Measurements from ENCODE around the gene PDE8A. TPM values are rescaled to one million over a fixed set of nuclear protein-coding genes. Genes with fewer than 3 reads are reported as not detected.

Gene PDE8A
- total and polyA plus RNA-seq, 2 of the 13 experiments (the other 11 are each of a cell fraction or from before 2014, with no cell fraction given) = 26.3 to 48.5 TPM

- TF ChIP-seq HHEX (CRISPR knock-in tag; IDR thresholded peaks at IDR 0.05) (no peak), ZNF766 (CRISPR knock-in tag; IDR thresholded peaks at IDR 0.05; ENCODE audit: borderline replicate concordance) (0 out of 2 replicates have a peak, but pooled peaks have one; percentile 28), FOXK2 (IDR thresholded peaks at IDR 0.05) (no peak), ZNF407 (CRISPR knock-in tag; IDR thresholded peaks at IDR 0.05; ENCODE audit: not compliant biosample characterization) (no peak), MEF2D (CRISPR knock-in tag; IDR thresholded peaks at IDR 0.05) (no peak), XRCC5 (optimal IDR thresholded peaks at IDR 0.05; ENCODE audit: low read length) (peak; percentile 85), SOX13 (IDR thresholded peaks at IDR 0.05) (no peak), SOX13 (CRISPR knock-in tag; conservative IDR thresholded peaks at IDR 0.05 in 1 of 2, IDR thresholded peaks at IDR 0.05 in 1 of 2) (peak in 1 of 2 experiments; percentile 62; a peak in 2 of 4 replicates), RFX5 (IDR thresholded peaks at IDR 0.05; ENCODE audit: low read depth, low read length) (no peak), ISL2 (CRISPR knock-in tag; IDR thresholded peaks at IDR 0.05) (peak; percentile 83; the same call in 1 of the 2 replicates), RFX3 (CRISPR knock-in tag; IDR thresholded peaks at IDR 0.05) (no peak), ZNF510 (CRISPR knock-in tag; IDR thresholded peaks at IDR 0.05; ENCODE audit: low read depth) (no peak), FOSL2 (CRISPR knock-in tag; IDR thresholded peaks at IDR 0.05) (peak; percentile 67)
- TF ChIP-seq, protein P1, sequence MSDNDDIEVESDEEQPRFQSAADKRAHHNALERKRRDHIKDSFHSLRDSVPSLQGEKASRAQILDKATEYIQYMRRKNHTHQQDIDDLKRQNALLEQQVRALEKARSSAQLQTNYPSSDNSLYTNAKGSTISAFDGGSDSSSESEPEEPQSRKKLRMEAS (IDR thresholded peaks at IDR 0.05) = peak; percentile 79
- TF ChIP-seq, protein P2, sequence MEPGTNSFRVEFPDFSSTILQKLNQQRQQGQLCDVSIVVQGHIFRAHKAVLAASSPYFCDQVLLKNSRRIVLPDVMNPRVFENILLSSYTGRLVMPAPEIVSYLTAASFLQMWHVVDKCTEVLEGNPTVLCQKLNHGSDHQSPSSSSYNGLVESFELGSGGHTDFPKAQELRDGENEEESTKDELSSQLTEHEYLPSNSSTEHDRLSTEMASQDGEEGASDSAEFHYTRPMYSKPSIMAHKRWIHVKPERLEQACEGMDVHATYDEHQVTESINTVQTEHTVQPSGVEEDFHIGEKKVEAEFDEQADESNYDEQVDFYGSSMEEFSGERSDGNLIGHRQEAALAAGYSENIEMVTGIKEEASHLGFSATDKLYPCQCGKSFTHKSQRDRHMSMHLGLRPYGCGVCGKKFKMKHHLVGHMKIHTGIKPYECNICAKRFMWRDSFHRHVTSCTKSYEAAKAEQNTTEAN (CRISPR knock-in tag; conservative IDR thresholded peaks at IDR 0.05) = 0 out of 2 replicates have a peak, but pooled peaks have one; percentile 24
- TF ChIP-seq, protein P3, sequence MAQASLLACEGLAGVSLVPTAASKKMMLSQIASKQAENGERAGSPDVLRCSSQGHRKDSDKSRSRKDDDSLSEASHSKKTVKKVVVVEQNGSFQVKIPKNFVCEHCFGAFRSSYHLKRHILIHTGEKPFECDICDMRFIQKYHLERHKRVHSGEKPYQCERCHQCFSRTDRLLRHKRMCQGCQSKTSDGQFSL (CRISPR knock-in tag; IDR thresholded peaks at IDR 0.05) = 0 out of 2 replicates have a peak, but pooled peaks have one; percentile 29
- TF ChIP-seq, protein P4, sequence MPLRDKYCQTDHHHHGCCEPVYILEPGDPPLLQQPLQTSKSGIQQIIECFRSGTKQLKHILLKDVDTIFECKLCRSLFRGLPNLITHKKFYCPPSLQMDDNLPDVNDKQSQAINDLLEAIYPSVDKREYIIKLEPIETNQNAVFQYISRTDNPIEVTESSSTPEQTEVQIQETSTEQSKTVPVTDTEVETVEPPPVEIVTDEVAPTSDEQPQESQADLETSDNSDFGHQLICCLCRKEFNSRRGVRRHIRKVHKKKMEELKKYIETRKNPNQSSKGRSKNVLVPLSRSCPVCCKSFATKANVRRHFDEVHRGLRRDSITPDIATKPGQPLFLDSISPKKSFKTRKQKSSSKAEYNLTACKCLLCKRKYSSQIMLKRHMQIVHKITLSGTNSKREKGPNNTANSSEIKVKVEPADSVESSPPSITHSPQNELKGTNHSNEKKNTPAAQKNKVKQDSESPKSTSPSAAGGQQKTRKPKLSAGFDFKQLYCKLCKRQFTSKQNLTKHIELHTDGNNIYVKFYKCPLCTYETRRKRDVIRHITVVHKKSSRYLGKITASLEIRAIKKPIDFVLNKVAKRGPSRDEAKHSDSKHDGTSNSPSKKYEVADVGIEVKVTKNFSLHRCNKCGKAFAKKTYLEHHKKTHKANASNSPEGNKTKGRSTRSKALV (CRISPR knock-in tag; IDR thresholded peaks at IDR 0.05) = 0 out of 2 replicates have a peak, but pooled peaks have one; percentile 68
These were observed 474 bp upstream of the PDE8A start (continued) for GRCh38 chr15:84981054-84981710.
